Activated T-helper 9 cell treated with anti-CD3 and anti-CD28 coated beads, Interleukin-2, amount 50 U/mL, for 16 hours (primary cell): ENCODE results near the gene B4GALT5.
"Not testable (repeated sequence)": the region's sequence is repeated elsewhere in the genome, so short reads cannot be mapped to it uniquely, and the experiment has no call there.

Experiments used
- DNase-seq: peaks from one replicate; pipeline ENCODE4 v3.0.0-alpha.2; 2020; ENCODE audit warnings: low read depth

Gene B4GALT5, protein sequence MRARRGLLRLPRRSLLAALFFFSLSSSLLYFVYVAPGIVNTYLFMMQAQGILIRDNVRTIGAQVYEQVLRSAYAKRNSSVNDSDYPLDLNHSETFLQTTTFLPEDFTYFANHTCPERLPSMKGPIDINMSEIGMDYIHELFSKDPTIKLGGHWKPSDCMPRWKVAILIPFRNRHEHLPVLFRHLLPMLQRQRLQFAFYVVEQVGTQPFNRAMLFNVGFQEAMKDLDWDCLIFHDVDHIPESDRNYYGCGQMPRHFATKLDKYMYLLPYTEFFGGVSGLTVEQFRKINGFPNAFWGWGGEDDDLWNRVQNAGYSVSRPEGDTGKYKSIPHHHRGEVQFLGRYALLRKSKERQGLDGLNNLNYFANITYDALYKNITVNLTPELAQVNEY

GRCh38 chr20:49713753-49714712 lies at the start of gene B4GALT5:
TSS of gene B4GALT5 (minus strand) at chr20:49713878. CDS start at chr20:49713690, 188 bp downstream.
- peak; percentile 55 for DNase-seq

DNA sequence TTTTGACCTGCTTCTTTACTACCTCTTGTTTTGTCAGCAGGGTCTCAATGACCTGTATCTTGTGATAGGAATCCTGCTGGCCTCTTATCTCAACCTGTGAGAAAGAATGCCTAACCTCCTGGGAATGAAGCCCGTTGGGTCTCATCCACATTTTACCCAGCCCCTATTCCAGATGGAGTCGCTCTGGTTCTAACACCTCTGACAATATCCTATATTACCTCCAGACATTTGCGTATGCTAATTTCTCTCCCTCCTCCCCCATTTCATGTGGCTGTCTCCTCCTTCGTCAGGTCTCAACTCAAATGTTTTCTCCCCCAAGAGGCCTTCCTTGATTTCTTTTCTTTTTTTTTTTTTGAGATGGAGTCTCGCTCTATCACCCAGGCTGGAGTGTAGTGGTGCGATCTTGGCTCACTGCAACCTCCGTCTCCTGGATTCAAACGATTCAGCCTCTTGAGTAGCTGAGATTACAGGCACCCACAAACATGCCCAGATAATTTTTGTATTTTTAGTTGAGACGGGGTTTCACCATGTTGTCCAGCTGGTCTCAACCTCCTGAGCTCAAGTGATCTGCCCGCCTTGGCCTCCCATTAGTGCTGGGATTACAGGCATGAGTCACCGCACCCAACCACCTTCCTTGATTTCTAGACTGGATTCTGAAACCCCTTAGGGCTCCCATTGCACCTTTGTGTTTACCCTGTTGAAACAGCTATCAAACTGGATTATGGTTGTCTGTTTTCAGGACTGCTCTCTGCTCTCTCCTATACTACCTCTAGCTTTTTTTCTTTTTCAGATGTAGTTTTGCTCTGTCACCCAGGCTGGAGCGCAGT lies 49.5 kb upstream of the B4GALT5 start:
- no peak for DNase-seq

DNA sequence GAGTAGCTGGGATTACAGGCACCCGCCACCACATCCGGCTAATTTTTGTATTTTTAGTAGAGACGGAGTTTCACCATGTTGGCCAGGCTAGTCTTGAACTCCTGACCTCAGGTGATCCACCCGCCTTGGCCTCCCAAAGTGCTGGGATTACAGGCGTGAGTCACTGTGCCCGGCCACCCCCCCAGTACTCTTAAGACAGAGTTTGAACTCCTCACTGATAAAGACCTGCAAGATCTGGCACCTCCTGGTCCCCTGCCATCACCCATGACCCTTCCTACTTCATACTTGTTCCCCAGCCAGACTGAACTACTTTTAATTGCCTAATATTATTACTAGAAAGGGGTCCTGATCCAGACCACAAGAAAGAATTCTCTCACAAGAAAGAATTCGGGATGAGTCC lies 48.2 kb upstream of the B4GALT5 start:
- not testable (repeated sequence) for DNase-seq

GRCh38 chr20:49759266-49759950 lies 45.7 kb upstream of the B4GALT5 start:
- DNase-seq: no peak

DNA sequence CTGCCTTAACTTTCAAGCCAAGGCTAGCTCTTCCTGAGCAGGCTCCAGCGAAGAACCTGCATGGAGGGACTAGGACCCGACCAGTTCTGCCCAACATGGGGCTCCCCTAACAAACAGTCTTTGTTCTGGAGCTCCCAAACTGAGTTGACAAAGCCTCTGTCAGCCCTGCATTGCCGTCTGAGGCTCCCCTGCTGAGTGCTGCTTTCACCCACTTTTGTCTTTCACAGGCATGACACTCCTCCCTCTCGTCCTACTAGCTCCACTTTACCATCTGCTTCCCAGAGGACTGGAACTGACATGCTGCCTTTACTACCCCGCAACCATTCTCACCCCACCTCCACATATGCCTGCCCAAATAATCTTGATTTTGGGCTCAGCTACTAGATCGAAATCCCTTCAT lies 45.1 kb upstream of the B4GALT5 start:
- no peak for DNase-seq

DNA sequence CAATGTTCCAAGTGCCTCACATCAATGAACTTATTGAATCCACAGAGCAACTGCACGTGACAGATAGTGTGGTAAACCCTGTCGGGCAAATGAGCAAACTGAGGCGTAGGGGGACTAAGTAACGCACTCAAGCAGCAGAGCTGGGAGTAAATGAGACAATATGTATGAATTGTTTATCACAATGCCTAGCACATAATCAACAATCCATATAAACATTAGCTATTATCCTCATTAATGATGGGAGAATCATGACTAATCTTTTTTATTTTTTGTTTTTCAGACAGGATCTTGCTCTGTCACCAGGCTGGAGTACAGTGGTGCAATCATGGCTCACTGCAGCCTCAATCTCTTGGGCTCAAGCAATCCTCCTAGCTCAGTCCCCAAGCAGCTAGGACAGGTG lies 43.9 kb upstream of the B4GALT5 start:
- DNase-seq: no peak

GRCh38 chr20:49756241-49756640 lies 42.6 kb upstream of the B4GALT5 start:
- no peak for DNase-seq

- DNase-seq: no peak
Measured at GRCh38 chr20:49754596-49754995, 40.9 kb upstream of the B4GALT5 start.

DNA sequence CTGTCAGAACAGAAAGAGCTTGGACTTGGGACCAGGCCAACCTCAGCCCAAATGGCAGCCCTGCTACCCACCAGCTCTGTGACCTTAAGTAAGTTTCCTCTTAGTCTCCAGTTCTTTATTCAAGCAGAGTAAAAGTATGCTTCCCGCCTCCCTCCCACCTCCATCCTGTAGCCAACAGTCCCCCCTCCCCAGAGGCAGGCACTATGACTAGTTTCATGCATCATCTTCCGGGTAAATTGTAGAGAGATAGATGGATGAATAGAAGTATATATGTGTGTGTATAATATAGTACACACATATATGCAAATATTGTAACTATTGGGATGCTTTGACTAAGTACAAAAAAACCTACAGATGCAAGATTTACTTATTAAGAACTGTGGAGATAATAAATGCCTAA lies 39.5 kb upstream of the B4GALT5 start:
- no peak for DNase-seq

GRCh38 chr20:49752201-49752903 lies 38.7 kb upstream of the B4GALT5 start:
- no peak for DNase-seq

- DNase-seq: no peak
Measured at GRCh38 chr20:49751397-49751736, 37.7 kb upstream of the B4GALT5 start.

DNA sequence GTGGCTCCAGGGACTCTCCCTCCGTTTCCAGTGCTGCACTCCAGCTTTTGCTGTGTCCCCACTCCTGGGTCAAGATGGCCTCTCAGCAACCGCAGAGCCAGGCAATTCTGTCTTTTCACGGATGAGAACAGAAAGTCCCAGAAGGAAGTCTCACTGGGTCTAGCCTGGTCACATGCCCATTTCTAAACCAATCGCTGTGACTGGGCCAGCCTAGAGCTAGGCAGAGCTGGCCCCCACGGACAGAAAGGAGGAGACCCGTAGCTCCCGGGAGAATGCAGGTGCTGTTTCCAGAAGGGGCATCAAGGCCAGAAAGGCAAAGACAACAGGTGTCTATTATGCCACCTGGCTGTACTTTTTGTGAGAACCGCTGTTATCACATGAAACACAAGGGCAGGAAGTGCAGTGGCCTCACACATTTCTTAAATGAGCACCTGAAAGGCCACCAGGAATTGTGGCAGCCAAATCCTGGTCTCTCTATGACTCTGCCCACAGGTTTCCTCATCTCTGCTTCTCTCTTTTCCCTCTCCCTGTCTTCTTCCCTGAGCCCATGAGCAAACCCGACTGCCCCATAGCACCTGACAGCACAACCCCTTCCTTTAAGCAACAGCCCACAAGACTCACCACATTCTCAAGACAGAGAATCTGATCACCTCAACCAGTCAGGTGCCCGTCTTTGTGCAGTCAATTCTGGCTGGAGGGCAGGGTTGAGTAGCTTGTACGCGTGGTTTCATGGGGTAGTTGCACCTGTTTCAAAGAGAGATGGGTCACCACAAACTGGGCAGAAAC lies 37.1 kb upstream of the B4GALT5 start:
- DNase-seq: no peak

GRCh38 chr20:49749625-49750024 lies 35.9 kb upstream of the B4GALT5 start:
- no peak for DNase-seq

DNA sequence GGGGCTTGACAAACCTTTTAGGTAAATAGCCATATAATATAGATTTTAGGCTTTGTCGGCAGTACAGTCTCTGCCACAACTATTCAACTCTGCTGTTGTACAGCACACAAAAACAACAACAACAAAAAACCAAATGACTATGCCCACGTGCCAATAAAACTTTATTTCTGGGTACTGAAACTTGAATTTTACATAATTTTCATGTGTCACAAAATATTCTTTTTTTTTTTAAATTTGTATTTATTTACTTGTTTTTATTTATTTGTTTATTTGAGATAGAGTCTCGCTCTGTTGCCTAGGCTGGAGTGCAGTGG lies 34.8 kb upstream of the B4GALT5 start:
- no peak for DNase-seq

DNA sequence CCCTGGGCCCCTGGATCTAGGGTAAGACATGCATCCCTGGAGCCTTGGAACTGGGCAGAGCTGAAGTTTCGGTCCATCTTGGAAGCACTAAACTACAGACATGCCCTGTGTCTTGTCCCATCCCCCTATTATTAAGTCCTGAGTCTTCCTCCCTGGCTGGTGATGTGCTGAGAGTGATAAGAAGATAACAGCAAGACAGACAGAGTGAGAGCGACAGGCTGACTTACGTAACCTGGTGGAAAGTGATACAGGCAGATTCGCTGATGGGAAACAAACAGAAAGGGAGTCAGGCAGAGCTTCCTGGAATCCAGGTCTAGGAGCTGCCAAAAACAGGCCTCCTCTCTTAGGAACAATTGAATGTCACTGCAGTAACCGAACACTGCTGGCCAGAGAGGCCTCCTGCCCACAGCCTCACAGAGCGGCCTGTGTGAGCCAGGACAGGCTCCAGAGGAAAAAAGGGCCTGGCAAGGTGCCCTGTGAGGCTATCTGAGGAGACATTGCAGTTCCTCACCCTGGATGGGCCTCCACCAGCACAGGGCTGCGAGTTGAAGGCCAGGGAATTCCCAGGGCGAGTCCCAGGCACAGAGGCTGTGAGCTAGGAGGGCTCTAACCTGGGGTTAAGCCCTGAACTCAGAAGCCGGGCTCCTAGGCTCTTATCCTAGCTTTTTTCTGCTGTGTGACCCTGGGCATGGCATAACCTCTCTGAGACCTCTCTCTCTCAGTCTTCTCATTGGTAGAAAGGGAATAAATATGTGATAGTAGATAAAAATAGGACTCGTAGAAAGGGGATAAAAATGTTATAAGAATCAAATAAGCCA lies 34.2 kb upstream of the B4GALT5 start:
- DNase-seq: no peak

- DNase-seq: no peak
Measured at GRCh38 chr20:49742948-49743347, 29.3 kb upstream of the B4GALT5 start.

DNA sequence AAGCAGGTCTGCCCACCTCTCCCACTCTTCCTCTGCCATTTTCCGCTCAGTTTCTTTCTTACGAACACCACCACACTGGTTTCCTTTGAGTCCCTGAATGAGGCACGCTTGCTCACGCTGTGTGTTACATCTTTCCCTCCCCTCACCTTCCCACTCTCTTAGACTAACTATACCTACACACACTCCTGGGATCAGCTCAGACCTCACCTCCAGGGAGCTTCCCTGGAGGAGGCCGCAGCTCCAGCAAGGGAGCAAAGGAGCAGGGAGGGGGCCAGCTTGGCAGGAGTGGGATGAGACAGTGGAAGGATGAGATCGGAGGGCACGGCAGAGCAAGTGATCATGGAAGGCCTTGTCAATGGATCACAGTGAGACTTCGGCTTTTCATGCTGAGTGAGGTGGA lies 28.3 kb upstream of the B4GALT5 start:
- no peak for DNase-seq

GRCh38 chr20:49740807-49741206 lies 27.1 kb upstream of the B4GALT5 start:
- DNase-seq: no peak

- DNase-seq: no peak
Measured at GRCh38 chr20:49739042-49739441, 25.4 kb upstream of the B4GALT5 start.

GRCh38 chr20:49737260-49737659 lies 23.6 kb upstream of the B4GALT5 start:
- no peak for DNase-seq
